ENCODE data around the gene RET.

DNA sequence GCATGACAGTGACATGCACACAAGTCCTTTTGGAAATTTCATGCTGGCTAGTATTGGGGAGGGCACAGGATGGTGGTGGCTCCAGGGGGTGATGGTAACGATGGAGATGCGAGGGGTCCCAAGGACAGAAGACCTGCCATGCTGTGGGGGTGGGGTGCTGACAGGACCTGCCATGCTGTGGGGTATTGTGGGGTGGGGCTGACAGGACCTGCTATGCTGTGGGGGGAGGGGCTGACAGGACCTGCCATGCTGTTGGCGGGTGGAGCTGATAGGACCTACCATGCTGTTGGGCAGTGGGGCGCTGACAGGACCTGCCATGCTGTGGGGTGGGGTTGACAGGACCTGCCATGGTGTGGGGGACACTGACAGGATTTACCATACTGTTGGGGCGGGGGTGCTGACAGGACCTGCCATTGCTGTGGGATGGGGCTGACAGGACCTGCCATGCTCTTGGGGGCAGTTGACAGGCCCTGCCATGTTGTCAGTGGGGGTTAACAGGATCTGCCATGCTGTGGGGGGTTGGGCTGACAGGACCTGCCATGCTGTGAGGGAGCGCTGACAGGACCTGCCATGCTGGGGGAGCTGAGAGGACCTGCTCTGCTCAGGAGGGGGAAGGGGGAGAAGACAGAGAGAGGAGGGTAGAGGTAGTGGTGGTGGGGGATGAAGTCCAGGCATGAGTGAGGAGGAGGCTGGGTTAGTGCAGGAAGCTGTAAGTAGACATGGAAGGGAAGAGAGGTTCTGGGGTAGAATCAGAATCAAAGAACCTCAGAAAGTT is 36.2 kb upstream of the RET start:
- TF ChIP-seq CTCF (IDR thresholded peaks at IDR 0.05 in 4 of 5, conservative IDR thresholded peaks at IDR 0.05 in 1 of 5), result no peak
- no peak for TF ChIP-seq POLR2A (IDR thresholded peaks at IDR 0.05)
